ENCODE data around the gene ABR. TPM values are rescaled to one million over a fixed set of nuclear protein-coding genes. Genes with fewer than 3 reads are reported as not detected.

Gene ABR
- total RNA-seq, 2 donors from 2014 or later = 80.7 to 82.7 TPM

- peaks cover 4% of the 10 kb centered on the region for H3K4me1 ChIP-seq (replicated peaks)
- 83% methylated on average over 31 of the region's 31 CpGs for WGBS
- no peaks in the 10 kb centered on the region for H3K9me3 ChIP-seq
- no peaks in the 10 kb centered on the region for H3K27me3 ChIP-seq (replicated peaks; ENCODE audit: insufficient read depth)
- no peaks in the 10 kb centered on the region for H3K36me3 ChIP-seq
- no peak for TF ChIP-seq CTCF (IDR thresholded peaks at IDR 0.05)
- no peak for TF ChIP-seq POLR2AphosphoS5 (IDR thresholded peaks at IDR 0.05)
- no peak for TF ChIP-seq POLR2A (IDR thresholded peaks at IDR 0.05)
- no peak for DNase-seq (ENCODE audit: low spot score)
- H3K27ac ChIP-seq = peak overlapping the region in 1 of 2 donors; percentile 25
- no peak overlapping the region for H3K4me3 ChIP-seq
- intact Hi-C loops (cut with DNase I) = no loop called here
Observed at GRCh38 chr17:1038459-1039122, 141.2 kb downstream of the ABR start.

DNA sequence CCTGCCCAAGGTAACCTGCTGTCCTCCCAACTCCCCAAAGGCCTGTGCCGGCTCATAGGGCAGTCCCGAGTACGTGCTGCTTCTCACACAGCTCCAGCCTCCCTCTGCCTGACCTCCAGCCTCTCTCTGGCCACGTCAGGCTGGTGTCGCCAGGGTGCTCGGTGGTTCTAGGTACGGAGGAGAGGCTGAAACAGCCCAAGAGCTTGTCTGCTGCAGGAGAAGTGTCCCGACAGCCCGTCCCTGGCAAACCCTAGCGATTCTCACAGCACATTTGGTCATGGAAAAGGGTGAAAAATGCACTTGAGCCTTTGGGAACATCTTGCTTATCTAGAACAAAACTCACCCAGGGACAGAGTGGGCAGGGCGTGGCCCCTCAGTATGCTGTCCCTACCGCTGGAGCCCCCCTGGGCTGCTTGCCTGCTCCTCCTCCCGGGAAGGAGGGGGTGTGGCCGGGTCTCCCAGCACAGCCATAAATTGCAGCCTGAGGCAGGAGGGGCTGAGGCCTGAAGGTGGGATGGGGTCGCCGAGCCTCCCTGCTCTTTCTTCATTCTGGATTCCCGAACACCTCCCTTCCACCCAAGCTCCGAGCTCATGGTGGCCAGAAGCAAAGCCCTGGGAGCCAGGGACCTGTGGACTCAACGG is 142.4 kb downstream of the ABR start:
- Histone ChIP-seq H3K4me3 (no peak overlapping the region), H3K27me3 (replicated peaks; ENCODE audit: insufficient read depth) (no peaks in the 10 kb centered on the region), H3K9me3 (no peaks in the 10 kb centered on the region), H3K36me3 (no peaks in the 10 kb centered on the region), H3K4me1 (replicated peaks) (peaks cover 4% of the 10 kb centered on the region), H3K27ac (no peak overlapping the region)
- TF ChIP-seq CTCF (IDR thresholded peaks at IDR 0.05) = no peak
- TF ChIP-seq POLR2A (IDR thresholded peaks at IDR 0.05) = no peak
- TF ChIP-seq POLR2AphosphoS5 (IDR thresholded peaks at IDR 0.05) = no peak
- DNase-seq (ENCODE audit: low spot score) = no peak
- WGBS = 61% methylated on average over 19 of the region's 19 CpGs
- intact Hi-C loops (cut with DNase I) = no loop called here

GRCh38 chr17:1036845-1037237 is 142.9 kb downstream of the ABR start:
- H3K4me1 ChIP-seq (replicated peaks) = peaks cover 4% of the 10 kb centered on the region
- no peaks in the 10 kb centered on the region for H3K36me3 ChIP-seq
- H3K4me3 ChIP-seq = no peak overlapping the region
- no peaks in the 10 kb centered on the region for H3K9me3 ChIP-seq
- DNase-seq (ENCODE audit: low spot score) = no peak
- no peak overlapping the region for H3K27ac ChIP-seq
- TF ChIP-seq POLR2AphosphoS5 (IDR thresholded peaks at IDR 0.05) (no peak), CTCF (IDR thresholded peaks at IDR 0.05) (no peak), POLR2A (IDR thresholded peaks at IDR 0.05) (no peak)
- 93% methylated on average over 2 of the region's 2 CpGs for WGBS
- intact Hi-C loops (cut with DNase I) = no loop called here
- no peaks in the 10 kb centered on the region for H3K27me3 ChIP-seq (replicated peaks; ENCODE audit: insufficient read depth)

- no peak for DNase-seq (ENCODE audit: low spot score)
- Histone ChIP-seq H3K27ac (no peak overlapping the region), H3K4me1 (replicated peaks) (peaks cover 4% of the 10 kb centered on the region), H3K36me3 (no peaks in the 10 kb centered on the region), H3K4me3 (no peak overlapping the region), H3K9me3 (no peaks in the 10 kb centered on the region), H3K27me3 (replicated peaks; ENCODE audit: insufficient read depth) (no peaks in the 10 kb centered on the region)
- TF ChIP-seq CTCF (IDR thresholded peaks at IDR 0.05) (no peak), POLR2A (IDR thresholded peaks at IDR 0.05) (no peak), POLR2AphosphoS5 (IDR thresholded peaks at IDR 0.05) (no peak)
- WGBS = 85% methylated on average over 24 of the region's 24 CpGs
- intact Hi-C loops (cut with DNase I) = no loop called here
Observed at GRCh38 chr17:1036171-1036844, 143.5 kb downstream of the ABR start.

Data from prostate gland (tissue), 2 donors.